Loucy (cell line): ENCODE measurements around the gene MIER3.

Source experiments
- H2AFZ ChIP-seq: fragments of 200-600 bp; sonication (generic); 2 replicates; pipeline ENCODE4 v1.6.0; 2016; ENCODE audit warnings: antibody characterized with exemption, mild to moderate bottlenecking, low read length, moderate library complexity
- H3F3A ChIP-seq: fragments of 200-600 bp; 2 replicates; pipeline ENCODE4 v1.6.0; 2016; ENCODE audit warnings: antibody characterized with exemption, low read depth, mild to moderate bottlenecking
- H3K27me3 ChIP-seq: fragments of 200-600 bp; sonication (generic); 2 replicates; pipeline ENCODE4 v1.6.1; 2014; ENCODE audit warnings: low read length, mild to moderate bottlenecking; ENCODE audit not compliant: insufficient read depth, poor library complexity, severe bottlenecking
- H3K36me3 ChIP-seq: fragments of 200-600 bp; sonication (generic); 2 replicates; pipeline ENCODE4 v1.6.1; 2016; ENCODE audit warnings: low read length; ENCODE audit not compliant: insufficient read depth
- H3K4me1 ChIP-seq: fragments of 200-600 bp; sonication (generic); 2 replicates; pipeline ENCODE4 v1.5.1; 2014; ENCODE audit warnings: low read length, mild to moderate bottlenecking; ENCODE audit not compliant: insufficient read depth, poor library complexity, severe bottlenecking
- H3K4me2 ChIP-seq: fragments of 200-600 bp; sonication (generic); 2 replicates; pipeline ENCODE4 v1.6.0; 2014; ENCODE audit warnings: antibody characterized with exemption, low read length, low read depth, mild to moderate bottlenecking; ENCODE audit not compliant: poor library complexity, severe bottlenecking
- H3K4me3 ChIP-seq: fragments of 200-600 bp; sonication (generic); 2 replicates; pipeline ENCODE4 v1.5.1; 2014; ENCODE audit warnings: low read length, mild to moderate bottlenecking, mixed read lengths; ENCODE audit not compliant: poor library complexity, severe bottlenecking
- H3K79me2 ChIP-seq: fragments of 200-600 bp; sonication (generic); 2 replicates; pipeline ENCODE4 v1.6.1; 2014; ENCODE audit warnings: low read length; ENCODE audit not compliant: insufficient read depth
- H3K9ac ChIP-seq: fragments of 200-600 bp; sonication (generic); 2 replicates; pipeline ENCODE4 v1.6.0; 2014; ENCODE audit warnings: mild to moderate bottlenecking, low read depth, low read length, moderate library complexity; ENCODE audit not compliant: poor library complexity, severe bottlenecking
- H3K9me2 ChIP-seq: fragments of 200-600 bp; sonication (generic); replicated peaks from 2 replicates; pipeline ENCODE4 v1.6.1; 2016; ENCODE audit warnings: low read depth, low read length, mixed read lengths
- H3K9me3 ChIP-seq: fragments of 200-600 bp; sonication (generic); 2 replicates; pipeline ENCODE4 v1.6.1; 2014; ENCODE audit warnings: mild to moderate bottlenecking, antibody characterized with exemption, low read length, low read depth; ENCODE audit not compliant: insufficient read depth
- H4K20me1 ChIP-seq: fragments of 200-600 bp; sonication (generic); 2 replicates; pipeline ENCODE4 v1.6.0; 2014; ENCODE audit warnings: antibody characterized with exemption, low read length, mild to moderate bottlenecking; ENCODE audit not compliant: insufficient read depth, poor library complexity, severe bottlenecking
- EZH2phosphoT487 ChIP-seq: fragments of 200-600 bp; IDR thresholded peaks from 2 replicates; pipeline ENCODE4 v1.6.1; 2018; ENCODE audit warnings: antibody characterized with exemption, mild to moderate bottlenecking, moderate library complexity, borderline replicate concordance
- TF ChIP-seq, protein P1 (sequence below): fragments of 200-600 bp; sonication (generic); conservative IDR thresholded peaks from 2 replicates; pipeline ENCODE4 v1.5.1; 2014; ENCODE audit warnings: mild to moderate bottlenecking, antibody characterized with exemption, low read length

Gene MIER3

DNA sequence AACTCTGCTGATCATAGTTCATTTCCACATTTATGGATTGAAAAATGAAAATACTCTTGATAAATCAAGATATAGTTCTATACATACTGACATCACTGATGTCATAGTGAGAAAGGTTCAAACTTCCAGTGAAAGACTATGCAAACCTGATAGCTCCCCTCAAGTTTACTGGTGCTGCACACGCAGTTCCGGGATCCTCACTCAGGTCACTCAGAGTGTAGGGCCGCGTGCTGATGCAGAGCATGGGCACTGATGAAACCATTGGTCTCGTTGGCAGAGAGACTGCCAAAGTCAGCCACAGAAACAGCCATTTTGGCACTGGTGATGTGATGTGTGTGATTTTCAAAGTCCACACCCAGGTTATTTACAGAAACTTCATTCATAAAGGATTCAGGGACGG lies 29.0 kb downstream of the MIER3 start:
- Histone ChIP-seq H3K36me3 (peaks cover 67% of the 10 kb centered on the region), H3K9ac (no peak overlapping the region), H3K4me3 (no peak overlapping the region), H3K4me2 (no peak overlapping the region), H3K79me2 (no peaks in the 10 kb centered on the region), H3K4me1 (no peaks in the 10 kb centered on the region), H3K9me2 (no peaks in the 10 kb centered on the region), H3K9me3 (no peaks in the 10 kb centered on the region), H4K20me1 (no peaks in the 10 kb centered on the region), H3K27me3 (no peaks in the 10 kb centered on the region), H2AFZ (no peak overlapping the region), H3F3A (no peaks in the 10 kb centered on the region)
- no peak for TF ChIP-seq EZH2phosphoT487
- TF ChIP-seq, protein P1, sequence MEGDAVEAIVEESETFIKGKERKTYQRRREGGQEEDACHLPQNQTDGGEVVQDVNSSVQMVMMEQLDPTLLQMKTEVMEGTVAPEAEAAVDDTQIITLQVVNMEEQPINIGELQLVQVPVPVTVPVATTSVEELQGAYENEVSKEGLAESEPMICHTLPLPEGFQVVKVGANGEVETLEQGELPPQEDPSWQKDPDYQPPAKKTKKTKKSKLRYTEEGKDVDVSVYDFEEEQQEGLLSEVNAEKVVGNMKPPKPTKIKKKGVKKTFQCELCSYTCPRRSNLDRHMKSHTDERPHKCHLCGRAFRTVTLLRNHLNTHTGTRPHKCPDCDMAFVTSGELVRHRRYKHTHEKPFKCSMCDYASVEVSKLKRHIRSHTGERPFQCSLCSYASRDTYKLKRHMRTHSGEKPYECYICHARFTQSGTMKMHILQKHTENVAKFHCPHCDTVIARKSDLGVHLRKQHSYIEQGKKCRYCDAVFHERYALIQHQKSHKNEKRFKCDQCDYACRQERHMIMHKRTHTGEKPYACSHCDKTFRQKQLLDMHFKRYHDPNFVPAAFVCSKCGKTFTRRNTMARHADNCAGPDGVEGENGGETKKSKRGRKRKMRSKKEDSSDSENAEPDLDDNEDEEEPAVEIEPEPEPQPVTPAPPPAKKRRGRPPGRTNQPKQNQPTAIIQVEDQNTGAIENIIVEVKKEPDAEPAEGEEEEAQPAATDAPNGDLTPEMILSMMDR, result no peak

DNA sequence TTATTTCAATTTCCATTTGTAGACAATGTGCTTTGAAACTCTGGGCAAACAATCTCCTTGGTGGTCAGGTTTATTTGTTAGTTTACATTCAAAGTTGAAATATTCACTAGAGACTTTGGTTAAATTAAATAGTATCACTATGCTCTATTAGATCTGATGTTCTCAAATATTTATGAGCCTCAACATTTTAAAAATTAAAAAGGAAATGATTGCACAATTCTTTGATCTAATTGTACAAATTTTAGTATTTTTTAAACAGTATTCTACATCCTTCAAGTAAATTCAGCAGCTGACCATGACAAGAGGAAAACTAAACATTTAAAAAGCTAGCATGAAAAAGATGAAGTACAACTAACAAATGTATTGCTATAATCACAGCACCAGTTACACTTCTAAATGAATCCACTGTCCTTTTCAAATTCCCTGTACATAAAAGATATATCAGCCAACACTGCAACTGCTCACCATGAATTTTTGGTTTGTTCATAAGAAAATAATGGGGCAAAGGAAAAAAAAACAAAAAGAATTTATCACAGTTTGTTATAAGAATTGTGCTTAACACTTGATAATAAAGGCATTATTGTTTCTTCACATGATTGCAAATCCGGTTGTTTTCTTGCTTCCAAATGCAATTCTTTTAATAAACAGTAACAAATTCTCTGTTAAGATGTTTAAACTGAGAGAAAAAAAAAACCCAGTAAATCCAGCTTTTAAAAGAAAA lies 31.8 kb downstream of the MIER3 start:
- H3K9me3 ChIP-seq, result no peaks in the 10 kb centered on the region
- H3K9ac ChIP-seq, result no peak overlapping the region
- H3K4me2 ChIP-seq, result no peak overlapping the region
- H3K4me3 ChIP-seq, result no peak overlapping the region
- no peaks in the 10 kb centered on the region for H3F3A ChIP-seq
- no peaks in the 10 kb centered on the region for H3K79me2 ChIP-seq
- H3K27me3 ChIP-seq, result no peaks in the 10 kb centered on the region
- TF ChIP-seq, protein P1, result no peak
- TF ChIP-seq EZH2phosphoT487, result no peak
- no peak overlapping the region for H2AFZ ChIP-seq
- H4K20me1 ChIP-seq, result no peaks in the 10 kb centered on the region
- no peaks in the 10 kb centered on the region for H3K9me2 ChIP-seq
- H3K36me3 ChIP-seq, result peaks cover 40% of the 10 kb centered on the region
- no peaks in the 10 kb centered on the region for H3K4me1 ChIP-seq

DNA sequence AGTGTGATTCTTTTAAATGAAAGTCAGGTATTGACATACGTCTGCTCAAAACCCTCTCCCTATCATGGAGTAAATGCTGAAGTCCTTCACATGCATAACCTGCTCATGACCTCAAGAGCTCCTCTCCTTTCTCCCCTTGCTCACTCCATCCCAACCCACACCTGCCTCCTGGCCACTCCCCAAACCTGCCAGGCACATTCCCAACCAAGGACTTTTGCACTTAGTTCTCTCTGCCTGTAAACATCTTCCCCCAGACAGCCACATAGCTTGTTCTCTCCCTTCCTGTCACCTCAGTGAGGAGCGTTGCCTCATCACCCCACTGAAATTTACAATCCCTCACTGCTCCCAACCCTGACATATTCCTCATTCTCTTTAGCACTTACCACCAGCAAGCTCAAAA lies 33.9 kb downstream of the MIER3 start:
- no peak overlapping the region for H3K9ac ChIP-seq
- no peak overlapping the region for H3K4me2 ChIP-seq
- TF ChIP-seq, protein P1, result no peak
- TF ChIP-seq EZH2phosphoT487, result no peak
- peaks cover 20% of the 10 kb centered on the region; the same call in 1 of the 2 replicates for H3K36me3 ChIP-seq
- no peaks in the 10 kb centered on the region for H4K20me1 ChIP-seq
- H2AFZ ChIP-seq, result no peak overlapping the region
- no peaks in the 10 kb centered on the region for H3K27me3 ChIP-seq
- no peaks in the 10 kb centered on the region for H3K79me2 ChIP-seq
- no peaks in the 10 kb centered on the region for H3F3A ChIP-seq
- H3K4me1 ChIP-seq, result no peaks in the 10 kb centered on the region
- no peaks in the 10 kb centered on the region for H3K9me3 ChIP-seq
- no peaks in the 10 kb centered on the region for H3K9me2 ChIP-seq
- H3K4me3 ChIP-seq, result no peak overlapping the region
